RWPE2 (cell line): ENCODE measurements around the gene ZNG1E.
"Not testable (repeated sequence)": the region's sequence is repeated elsewhere in the genome, so short reads cannot be mapped to it uniquely, and the experiment has no call there.

Experiments
- ATAC-seq: fragments of 200-7000 bp; cut with Tn5 transposase; 3 replicates; pipeline ENCODE4 v1.9.1; 2021; ENCODE audit warnings: low read depth
- DNase-seq: peaks from one replicate; pipeline ENCODE4 v3.0.0-alpha.2; 2020; ENCODE audit warnings: low spot score
- H3K27ac ChIP-seq: fragments of 450-650 bp; 2 replicates; pipeline ENCODE4 v1.5.1; 2017; ENCODE audit warnings: mild to moderate bottlenecking; ENCODE audit not compliant: poor library complexity, severe bottlenecking
- H3K27me3 ChIP-seq: fragments of 250-450 bp; sonication (Bioruptor Pico); 2 replicates; pipeline ENCODE4 v1.5.1; 2021; ENCODE audit warnings: mild to moderate bottlenecking, moderate library complexity; ENCODE audit not compliant: insufficient read depth, poor library complexity, severe bottlenecking
- H3K36me3 ChIP-seq: fragments of 250-450 bp; sonication (Bioruptor Pico); 2 replicates; pipeline ENCODE4 v1.5.1; 2020; ENCODE audit warnings: low read depth, mild to moderate bottlenecking, moderate library complexity
- H3K4me1 ChIP-seq: fragments of 250-450 bp; sonication (Bioruptor Pico); 2 replicates; pipeline ENCODE4 v1.5.1; 2021; ENCODE audit warnings: mild to moderate bottlenecking, moderate library complexity; ENCODE audit not compliant: insufficient read depth, poor library complexity, severe bottlenecking
- H3K4me3 ChIP-seq: fragments of 250-450 bp; sonication (Bioruptor Pico); 2 replicates; pipeline ENCODE4 v1.5.1; 2021; ENCODE audit warnings: mild to moderate bottlenecking, moderate library complexity; ENCODE audit not compliant: severe bottlenecking
- H3K9me3 ChIP-seq: fragments of 250-450 bp; sonication (Bioruptor Pico); 2 replicates; pipeline ENCODE4 v1.5.1; 2021; ENCODE audit warnings: mild to moderate bottlenecking, moderate library complexity; ENCODE audit not compliant: severe bottlenecking
- CTCF ChIP-seq: fragments of 450-650 bp; IDR thresholded peaks from one replicate; pipeline ENCODE4 v1.5.1; 2017; ENCODE audit warnings: mild to moderate bottlenecking, moderate library complexity; ENCODE audit not compliant: poor library complexity, severe bottlenecking

The ZNG1E gene

DNA sequence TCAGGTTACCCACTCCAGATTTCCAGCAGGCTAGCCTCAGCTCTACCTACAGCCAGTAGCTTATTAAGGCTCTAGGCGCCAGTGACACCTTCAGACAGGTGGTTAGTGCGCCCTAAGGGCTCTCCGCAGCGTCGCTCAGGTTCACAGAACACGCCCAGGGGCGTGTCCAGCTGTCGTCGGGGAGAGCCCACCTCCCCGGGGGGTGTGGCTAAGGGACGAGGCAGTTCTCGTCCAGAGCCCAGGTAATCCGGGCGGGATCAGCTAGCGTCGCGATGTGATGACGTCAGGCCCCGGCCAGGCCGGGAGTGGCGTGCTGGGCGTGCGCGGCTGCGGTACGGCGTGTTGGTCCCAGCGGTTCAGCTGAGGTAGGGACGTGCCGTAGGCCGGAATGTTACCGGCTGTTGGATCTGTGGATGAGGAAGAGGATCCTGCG lies at the start of gene ZNG1E:
Gene ZNG1E (plus strand): TSS at position 340 of the 433 bp plus-strand sequence. CDS start 49 bp downstream, at position 389.
- H3K4me1 ChIP-seq, ATAC-seq, H3K27ac ChIP-seq, H3K36me3 ChIP-seq, H3K27me3 ChIP-seq, H3K9me3 ChIP-seq: not testable (repeated sequence)
- H3K4me3 ChIP-seq, result peak within 1 kb of the TSS; percentile 20
- DNase-seq, result peak; percentile 58

GRCh38 chr9:65673579-65673978 lies 2.1 kb upstream of the ZNG1E start:
- H3K9me3 ChIP-seq, H3K27ac ChIP-seq, H3K4me3 ChIP-seq, H3K4me1 ChIP-seq, ATAC-seq, DNase-seq, H3K27me3 ChIP-seq, H3K36me3 ChIP-seq: not testable (repeated sequence)

DNA sequence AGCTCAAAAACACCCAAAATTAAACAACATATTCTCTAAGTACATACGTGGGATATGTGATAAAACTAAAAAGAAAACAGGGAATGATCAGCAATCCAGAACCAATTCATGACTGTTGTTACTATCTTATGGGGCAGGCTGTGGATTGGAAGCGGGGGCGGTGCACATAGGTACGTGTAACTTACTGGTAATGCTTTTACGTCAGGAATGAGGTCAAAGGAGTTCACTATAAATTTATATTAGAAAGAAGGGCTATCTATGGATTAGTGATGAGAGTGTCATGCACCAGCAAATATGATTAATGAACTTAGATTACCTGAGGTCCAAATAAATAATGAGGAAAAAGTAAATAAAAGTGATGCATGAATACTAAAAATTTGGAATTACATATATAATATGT lies 710 bp upstream of the ZNG1E start:
- not testable (repeated sequence) for H3K9me3 ChIP-seq, H3K27ac ChIP-seq, DNase-seq, H3K36me3 ChIP-seq, H3K27me3 ChIP-seq, ATAC-seq, H3K4me3 ChIP-seq, H3K4me1 ChIP-seq

GRCh38 chr9:65676389-65676788 lies 661 bp downstream of the ZNG1E start:
- H3K27ac ChIP-seq, H3K27me3 ChIP-seq, H3K9me3 ChIP-seq, DNase-seq, H3K4me1 ChIP-seq, H3K36me3 ChIP-seq, ATAC-seq: not testable (repeated sequence)
- H3K4me3 ChIP-seq, result peak overlapping the region; percentile 14

DNA sequence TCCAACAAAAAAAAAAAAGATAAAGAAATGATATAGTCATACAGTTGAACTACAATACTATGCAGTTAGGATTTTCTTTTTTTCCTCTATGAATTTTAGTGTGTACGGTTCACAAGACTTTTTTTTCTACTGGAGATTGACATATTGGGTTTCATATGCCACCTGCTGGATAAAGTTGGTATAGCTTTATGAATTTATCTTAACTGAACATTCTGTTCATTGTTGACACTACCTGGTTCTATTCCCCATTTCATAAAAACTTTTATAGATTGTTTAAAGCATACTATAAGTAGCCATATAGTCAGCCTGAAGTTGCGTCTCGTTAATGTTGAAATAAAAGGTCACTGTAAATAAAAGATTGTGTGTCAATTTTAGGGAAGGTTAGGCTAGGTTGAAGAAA lies 2.8 kb downstream of the ZNG1E start:
- H3K4me1 ChIP-seq, H3K4me3 ChIP-seq, H3K27me3 ChIP-seq, H3K9me3 ChIP-seq, ATAC-seq, H3K27ac ChIP-seq, H3K36me3 ChIP-seq, DNase-seq: not testable (repeated sequence)
- TF ChIP-seq CTCF, result peak; percentile 17

DNA sequence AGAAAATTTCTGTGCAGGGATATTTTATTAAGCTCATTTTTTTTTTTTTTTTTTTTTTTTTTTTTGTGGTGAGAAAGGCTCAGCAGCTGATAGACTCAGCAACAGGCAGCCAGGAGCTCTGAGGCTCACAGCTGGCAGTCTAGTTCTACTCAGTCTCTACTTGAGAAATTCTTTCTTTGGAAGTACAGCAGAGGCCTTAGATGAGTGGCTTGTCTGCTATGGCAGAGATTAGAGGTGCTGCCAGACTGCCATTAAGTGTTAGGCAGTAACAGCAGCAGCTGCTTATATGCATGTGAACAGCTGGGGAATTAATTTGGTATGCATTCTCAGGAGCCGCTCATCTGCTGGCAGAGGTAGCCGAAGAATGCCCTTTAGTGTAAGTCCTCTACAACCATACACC lies 27.8 kb downstream of the ZNG1E start:
- not testable (repeated sequence) for H3K4me1 ChIP-seq, H3K9me3 ChIP-seq, DNase-seq, H3K36me3 ChIP-seq, ATAC-seq, H3K4me3 ChIP-seq, H3K27me3 ChIP-seq, H3K27ac ChIP-seq

- not testable (repeated sequence) for H3K36me3 ChIP-seq, DNase-seq, H3K27ac ChIP-seq, H3K4me1 ChIP-seq, ATAC-seq, H3K9me3 ChIP-seq, H3K4me3 ChIP-seq, H3K27me3 ChIP-seq
Measured at GRCh38 chr9:65714445-65714844, 38.7 kb downstream of the ZNG1E start.

GRCh38 chr9:65737096-65737564 lies 61.4 kb downstream of the ZNG1E start, which contains the start of gene FOXD4L4:
TSS of gene FOXD4L4 (plus strand) at chr9:65737146. CDS start at chr9:65737146, 0 bp downstream.
- H3K4me3 ChIP-seq, H3K4me1 ChIP-seq, H3K36me3 ChIP-seq, H3K27ac ChIP-seq, H3K27me3 ChIP-seq, ATAC-seq, H3K9me3 ChIP-seq: not testable (repeated sequence)
- peak; percentile 14 for DNase-seq

DNA sequence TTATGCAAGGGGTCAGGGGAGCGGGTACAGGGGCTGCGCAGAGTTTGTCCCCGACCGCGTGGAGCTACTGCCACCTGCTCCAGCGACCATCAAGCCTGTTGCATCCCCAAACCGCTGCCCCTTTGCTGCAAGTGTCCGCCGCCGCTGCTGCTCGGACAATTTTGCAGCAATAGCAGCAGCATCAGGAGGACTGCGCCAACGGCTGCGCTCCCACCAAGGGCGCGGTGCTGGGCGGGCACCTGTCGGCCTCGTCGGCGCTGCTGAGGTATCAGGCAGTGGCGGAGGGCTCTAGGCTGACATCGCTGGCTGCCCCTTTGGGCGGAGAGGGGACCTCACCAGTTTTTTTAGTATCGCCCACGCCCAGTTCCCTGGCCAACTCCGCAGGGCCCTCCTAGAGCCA lies 62.4 kb downstream of the ZNG1E start:
- H3K27ac ChIP-seq, H3K4me1 ChIP-seq, H3K27me3 ChIP-seq, H3K9me3 ChIP-seq, H3K36me3 ChIP-seq, ATAC-seq, DNase-seq, H3K4me3 ChIP-seq: not testable (repeated sequence)
